GM10248 (cell line): ENCODE measurements around the gene ABAT.

Experiments used
- CTCF ChIA-PET: fragments of 300-600 bp; sonication (Branson Sonifier 250); formaldehyde crosslinking; extraction: SDS; loops from one replicate; lab custom pipeline; 2021; ENCODE audit warnings: antibody characterized with exemption; lab: Yijun Ruan, JAX
- POLR2A ChIA-PET: fragments of 350-650 bp; sonication (Branson Sonifier 250); formaldehyde crosslinking; extraction: SDS; loops from one replicate; lab custom pipeline; 2020; ENCODE audit warnings: antibody characterized with exemption; lab: Yijun Ruan, JAX
- DNase-seq: peaks from one replicate; pipeline ENCODE4 v3.0.0; 2012; ENCODE audit errors: extremely low spot score
- TF ChIP-seq, protein P1 (sequence below): IDR thresholded peaks from 2 replicates; pipeline ENCODE4 v1.5.1; 2012; ENCODE audit warnings: mild to moderate bottlenecking, low read depth; ENCODE audit errors: extremely low read depth, missing control alignments, control extremely low read depth

Gene ABAT

DNA sequence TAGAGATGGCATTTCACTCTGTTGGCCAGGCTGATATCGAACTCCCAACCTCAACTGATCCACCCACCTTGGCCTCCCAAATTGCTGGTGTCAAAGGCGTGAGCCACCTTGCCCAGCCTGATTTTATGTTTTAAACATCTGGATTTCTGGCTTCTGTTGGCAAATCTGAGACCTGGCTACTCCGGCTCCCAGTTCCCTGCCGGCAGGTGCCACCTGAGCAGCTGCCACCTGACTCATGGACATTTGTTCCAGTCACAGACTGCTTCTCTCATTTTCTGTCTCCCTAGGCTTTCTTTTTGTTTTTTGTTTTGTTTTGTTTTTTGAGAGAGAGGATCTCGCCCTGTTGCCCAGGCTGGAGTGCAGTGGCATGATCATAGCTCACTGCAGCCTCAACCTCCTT is 132.8 kb downstream of the ABAT start:
- DNase-seq = no peak
- CTCF ChIA-PET = interaction anchor here (2.3 kb wide), 1 partner anchor 12 kb away, joined by 9 read pairs; no protein-coding TSS in a partner anchor
- POLR2A ChIA-PET = no interaction called here
- TF ChIP-seq, protein P1, sequence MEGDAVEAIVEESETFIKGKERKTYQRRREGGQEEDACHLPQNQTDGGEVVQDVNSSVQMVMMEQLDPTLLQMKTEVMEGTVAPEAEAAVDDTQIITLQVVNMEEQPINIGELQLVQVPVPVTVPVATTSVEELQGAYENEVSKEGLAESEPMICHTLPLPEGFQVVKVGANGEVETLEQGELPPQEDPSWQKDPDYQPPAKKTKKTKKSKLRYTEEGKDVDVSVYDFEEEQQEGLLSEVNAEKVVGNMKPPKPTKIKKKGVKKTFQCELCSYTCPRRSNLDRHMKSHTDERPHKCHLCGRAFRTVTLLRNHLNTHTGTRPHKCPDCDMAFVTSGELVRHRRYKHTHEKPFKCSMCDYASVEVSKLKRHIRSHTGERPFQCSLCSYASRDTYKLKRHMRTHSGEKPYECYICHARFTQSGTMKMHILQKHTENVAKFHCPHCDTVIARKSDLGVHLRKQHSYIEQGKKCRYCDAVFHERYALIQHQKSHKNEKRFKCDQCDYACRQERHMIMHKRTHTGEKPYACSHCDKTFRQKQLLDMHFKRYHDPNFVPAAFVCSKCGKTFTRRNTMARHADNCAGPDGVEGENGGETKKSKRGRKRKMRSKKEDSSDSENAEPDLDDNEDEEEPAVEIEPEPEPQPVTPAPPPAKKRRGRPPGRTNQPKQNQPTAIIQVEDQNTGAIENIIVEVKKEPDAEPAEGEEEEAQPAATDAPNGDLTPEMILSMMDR = no peak

DNA sequence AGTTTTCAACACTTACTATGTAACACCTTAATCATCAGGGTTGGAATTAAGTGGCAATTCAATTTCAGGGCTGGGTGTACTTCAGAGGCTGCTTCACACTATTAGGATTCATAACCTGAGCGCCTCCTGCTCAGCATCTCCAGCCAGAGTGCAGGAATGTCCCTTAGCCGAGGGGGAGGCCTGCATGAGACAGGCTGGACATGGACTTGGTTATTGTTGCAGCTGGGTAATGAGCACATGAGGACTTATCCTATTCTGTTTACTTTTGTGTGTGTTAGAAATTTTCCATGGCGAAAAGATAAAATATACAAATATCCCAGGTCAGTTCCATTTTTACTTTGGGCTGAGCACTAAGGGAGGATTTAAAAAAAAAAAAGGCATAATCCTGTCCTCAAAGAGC is 133.6 kb downstream of the ABAT start:
- no peak for DNase-seq
- TF ChIP-seq, protein P1 = no peak
- ChIA-PET POLR2A (interaction anchor here (0.5 kb wide), 1 partner anchor 16 kb away, joined by 3 read pairs; no protein-coding TSS in a partner anchor), CTCF (no interaction called here)

DNA sequence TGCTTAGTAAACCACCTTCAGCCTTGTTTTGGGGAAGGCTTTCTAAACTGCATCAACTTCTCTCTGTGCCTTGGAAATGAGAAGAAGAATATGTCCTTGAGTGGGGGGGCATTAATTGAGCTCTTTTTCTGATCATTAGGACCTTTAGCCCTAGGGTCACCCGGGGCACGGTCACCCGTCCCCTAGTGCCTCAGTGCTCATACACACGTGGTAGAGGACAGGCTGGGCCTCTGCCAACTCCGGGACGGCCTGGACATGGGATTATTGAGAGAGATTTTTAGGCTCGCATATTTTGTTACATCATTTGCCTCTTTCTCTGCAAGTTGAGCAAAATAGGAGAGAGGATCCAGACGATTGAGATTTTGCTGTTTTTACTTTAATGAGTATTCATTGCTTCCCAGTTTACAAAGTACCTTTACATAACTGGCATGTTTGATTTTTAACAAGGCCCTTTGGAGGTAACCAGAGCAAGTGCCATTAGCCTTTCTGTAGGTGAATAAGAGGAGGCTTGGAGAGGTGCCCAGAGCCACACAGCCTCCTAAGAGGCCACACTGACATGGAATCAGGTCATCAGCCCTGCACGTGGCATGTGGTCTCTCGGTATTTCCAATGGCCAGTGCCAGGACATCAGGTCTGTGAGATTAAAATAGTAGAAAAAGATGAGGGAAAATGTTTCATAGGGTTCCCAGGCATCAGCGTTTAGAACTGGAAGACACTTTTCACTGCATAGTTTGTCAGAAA is 134.4 kb downstream of the ABAT start:
- no peak for DNase-seq
- TF ChIP-seq, protein P1 = no peak
- POLR2A ChIA-PET = interaction anchor here (0.5 kb wide), 1 partner anchor 15 kb away, joined by 3 read pairs; no protein-coding TSS in a partner anchor
- CTCF ChIA-PET = interaction anchor here (1.3 to 2.4 kb wide), 2 partner anchors 8 to 10 kb away, joined by 3 to 10 read pairs; no protein-coding TSS in a partner anchor

DNA sequence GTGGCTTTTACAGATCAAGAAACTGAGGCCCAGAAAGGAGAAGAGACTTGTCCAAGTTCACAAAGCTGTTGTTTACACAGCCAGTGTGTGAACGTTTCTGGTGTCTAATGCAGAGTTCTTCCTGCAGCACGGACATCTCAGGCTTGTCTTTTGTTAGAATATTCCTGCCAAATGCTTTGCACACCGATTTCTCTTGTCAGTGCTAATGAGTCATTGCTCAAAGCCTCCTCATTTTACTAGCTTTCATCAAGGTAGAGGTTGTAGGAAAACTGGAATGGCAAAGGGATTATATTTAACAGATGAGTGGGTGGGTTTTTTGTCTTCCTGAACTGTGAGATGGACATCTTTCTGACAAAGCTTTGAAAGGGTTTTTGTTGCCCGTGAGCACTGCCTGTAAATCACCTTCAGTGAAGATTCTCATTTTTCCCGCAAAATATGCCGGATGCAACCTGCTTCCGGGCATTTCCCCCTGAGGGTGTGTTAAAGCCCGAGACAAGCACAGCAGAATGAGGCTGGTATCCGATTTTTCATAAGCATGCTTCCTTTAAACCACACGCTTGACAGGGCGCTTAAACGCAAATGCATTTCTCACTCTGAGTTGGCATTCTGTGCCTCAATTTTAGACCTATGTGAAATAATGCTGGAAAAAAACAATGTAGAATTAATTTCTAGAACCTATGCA is 137.9 kb downstream of the ABAT start:
- POLR2A ChIA-PET = no interaction called here
- CTCF ChIA-PET = interaction anchor here (1.2 to 1.4 kb wide), 3 partner anchors 9 to 12 kb away, joined by 3 to 4 read pairs (median 4); no protein-coding TSS in a partner anchor
- TF ChIP-seq, protein P1 = no peak

DNA sequence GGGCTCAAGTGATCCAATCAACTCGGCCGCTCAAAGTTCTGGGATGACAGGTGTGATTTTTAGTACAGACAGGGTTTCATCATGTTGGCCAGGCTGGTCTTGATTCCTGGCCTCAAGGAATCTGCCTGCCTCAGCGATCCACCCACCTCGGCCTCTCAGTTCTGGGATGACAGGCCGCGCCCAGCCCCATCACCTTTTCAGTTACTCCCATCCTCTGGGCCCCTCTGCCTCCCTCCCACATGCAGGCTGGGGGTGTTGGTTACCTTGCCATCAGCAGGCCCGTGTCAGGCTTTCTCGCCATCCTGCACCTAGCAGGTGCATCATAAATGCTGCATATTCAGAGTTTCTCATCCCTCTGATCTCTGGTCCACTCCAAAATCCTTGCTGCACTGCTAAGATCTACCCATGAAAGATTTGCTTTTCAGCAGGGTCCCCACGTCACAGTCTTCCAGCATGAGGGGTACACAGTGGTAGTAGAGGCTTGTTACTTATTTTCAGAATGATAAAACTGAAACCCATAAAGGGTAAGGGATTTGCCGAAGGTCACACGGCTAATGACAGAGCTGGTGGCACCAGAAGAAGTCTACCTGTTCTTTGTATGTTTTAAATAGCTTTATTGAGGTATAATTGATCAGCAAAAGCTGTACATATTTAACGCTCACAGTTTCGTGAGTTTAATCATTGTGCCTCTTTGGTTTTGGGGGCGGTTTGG is 139.8 kb downstream of the ABAT start:
- no peak for DNase-seq

More for the DNA sequence above, 137.9 kb downstream of the ABAT start:
- no peak for DNase-seq

More for the DNA sequence above, 139.8 kb downstream of the ABAT start:
- CTCF ChIA-PET = no interaction called here
- TF ChIP-seq, protein P1 = no peak
- POLR2A ChIA-PET = no interaction called here
